Memory B cell (primary cell): ENCODE measurements around the gene CNTNAP3B.
"Not testable (repeated sequence)": the region's sequence is repeated elsewhere in the genome, so short reads cannot be mapped to it uniquely, and the experiment has no call there.

Experiments
- ATAC-seq: fragments of 150-1000 bp; cut with Tn5 transposase; 2 replicates; pipeline ENCODE4 v1.10.0; 2021; ENCODE audit warnings: low read depth, mild to moderate bottlenecking, moderate library complexity
- DNase-seq, 2 donors: peaks; one replicate each; pipeline ENCODE4 v3.0.0; 2022; ENCODE audit warnings: low spot score in 2 of 2
- H3K27ac Mint-ChIP-seq: one replicate; pipeline ENCODE4 v1.8.0; 2022; ENCODE audit warnings: mild to moderate bottlenecking, moderate library complexity, mixed read lengths
- H3K27me3 Mint-ChIP-seq: one replicate; pipeline ENCODE4 v1.8.0; 2022; ENCODE audit warnings: mixed read lengths
- H3K36me3 Mint-ChIP-seq: one replicate; pipeline ENCODE4 v1.8.0; 2022; ENCODE audit warnings: mild to moderate bottlenecking, mixed read lengths
- H3K4me1 Mint-ChIP-seq: one replicate; pipeline ENCODE4 v1.8.0; 2022; ENCODE audit warnings: mixed read lengths
- H3K4me3 Mint-ChIP-seq: one replicate; pipeline ENCODE4 v1.8.0; 2022; ENCODE audit warnings: mild to moderate bottlenecking, moderate library complexity, mixed read lengths
- H3K9me3 Mint-ChIP-seq: one replicate; pipeline ENCODE4 v1.8.0; 2022; ENCODE audit warnings: mixed read lengths

Gene CNTNAP3B

DNA sequence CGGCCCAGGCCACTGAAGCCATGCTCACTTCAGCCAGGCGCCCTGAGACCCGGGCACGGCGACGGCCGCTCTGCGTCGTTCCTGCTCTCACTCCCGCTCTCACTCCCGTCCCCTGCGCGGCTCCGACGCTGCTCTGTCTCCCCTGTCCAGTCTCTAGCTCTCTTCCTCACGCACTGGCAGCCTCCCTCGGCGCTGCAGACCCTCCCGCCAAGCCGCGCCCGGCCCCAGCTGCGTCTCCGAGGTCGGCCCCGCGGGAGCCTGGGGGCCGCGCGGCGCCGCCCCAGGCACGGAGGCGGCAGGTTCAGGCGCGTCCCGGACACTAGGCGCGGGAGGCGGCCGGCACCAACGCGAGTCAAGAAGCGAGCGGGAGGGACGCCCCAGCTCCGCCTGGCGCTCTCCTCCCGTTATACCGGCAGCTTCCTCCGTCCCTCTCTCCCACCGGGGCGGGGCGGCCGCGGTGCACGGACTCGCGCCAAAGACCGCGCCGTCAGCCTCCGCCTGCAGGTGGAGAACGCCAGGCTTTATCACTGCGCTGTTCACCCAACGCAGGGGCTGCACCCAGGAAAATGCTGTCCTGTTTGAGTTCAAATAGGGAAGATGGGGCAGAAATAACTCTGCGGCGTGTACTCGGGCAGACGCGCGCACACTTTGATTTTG, at the start of gene CNTNAP3B:
Gene CNTNAP3B, minus strand, starts transcription at position 354 of the 657 bp plus-strand sequence. Its CDS starts 332 bp downstream, at position 22.
- not testable (repeated sequence) for ATAC-seq, H3K4me1 Mint-ChIP-seq, H3K36me3 Mint-ChIP-seq, H3K27me3 Mint-ChIP-seq, H3K9me3 Mint-ChIP-seq, H3K27ac Mint-ChIP-seq
- H3K4me3 Mint-ChIP-seq: peak within 1 kb of the TSS; percentile 72
- DNase-seq: peak in 1 of 2 donors; percentile 10

DNA sequence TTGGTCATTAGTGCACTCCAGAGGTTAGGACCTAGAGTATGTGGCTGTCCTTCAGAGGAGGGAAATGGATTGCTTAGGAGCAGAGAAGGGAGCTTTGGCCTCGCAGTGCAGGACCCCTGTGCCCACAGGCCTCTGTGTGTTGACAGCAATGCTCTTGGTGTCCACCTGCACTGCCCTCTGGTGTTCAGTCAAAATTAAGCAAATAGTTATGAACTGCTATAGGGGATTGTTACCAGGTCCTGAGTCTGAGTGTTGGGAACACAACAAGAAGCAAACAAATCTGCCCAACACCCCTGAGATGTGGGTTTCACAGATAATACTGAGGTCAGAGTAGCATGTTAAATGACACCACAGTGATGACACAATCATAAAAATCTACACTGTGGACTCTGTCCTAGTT, 31.1 kb upstream of the CNTNAP3B start:
- not testable (repeated sequence) for H3K4me3 Mint-ChIP-seq, H3K9me3 Mint-ChIP-seq, H3K36me3 Mint-ChIP-seq, H3K27me3 Mint-ChIP-seq, H3K4me1 Mint-ChIP-seq, H3K27ac Mint-ChIP-seq, DNase-seq, ATAC-seq

DNA sequence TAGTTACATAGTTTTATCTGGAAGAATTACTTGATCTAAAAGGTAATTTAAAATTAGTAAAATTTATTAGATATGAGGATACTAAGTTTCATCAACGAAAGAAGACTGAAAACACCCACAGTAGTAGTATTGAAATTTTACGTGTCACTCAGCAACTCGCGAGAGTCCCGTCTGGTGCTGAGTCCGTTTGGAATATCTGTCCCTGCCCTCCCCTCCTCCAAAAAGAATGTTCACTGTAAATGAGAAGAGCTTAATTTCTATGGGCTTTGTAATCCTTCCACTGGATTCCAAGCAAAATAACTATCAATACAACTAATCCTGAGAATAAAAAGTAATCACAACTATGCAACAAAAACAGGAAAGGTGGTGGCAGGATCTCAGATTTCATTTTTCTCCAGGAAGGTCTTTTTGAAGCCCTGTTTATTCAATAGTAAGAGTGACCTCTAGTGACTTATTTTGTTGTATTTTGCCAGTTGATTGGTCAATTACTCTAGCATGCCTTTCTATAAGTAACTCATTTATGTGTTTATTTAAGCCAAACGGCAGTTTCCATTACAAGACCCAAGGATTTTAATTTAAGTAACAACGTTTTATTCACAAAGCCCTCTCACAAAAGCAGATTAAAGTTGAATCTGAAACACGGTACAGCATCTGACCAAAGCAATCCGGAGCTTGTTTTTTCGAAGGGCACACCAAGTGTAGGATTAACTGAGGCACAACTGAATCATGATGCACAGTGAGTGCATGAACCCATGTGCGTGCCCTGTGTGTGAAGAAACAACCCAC, 2.0 kb downstream of the CNTNAP3B start:
- DNase-seq, H3K27me3 Mint-ChIP-seq, H3K36me3 Mint-ChIP-seq, H3K27ac Mint-ChIP-seq, H3K4me3 Mint-ChIP-seq, ATAC-seq, H3K4me1 Mint-ChIP-seq, H3K9me3 Mint-ChIP-seq: not testable (repeated sequence)

DNA sequence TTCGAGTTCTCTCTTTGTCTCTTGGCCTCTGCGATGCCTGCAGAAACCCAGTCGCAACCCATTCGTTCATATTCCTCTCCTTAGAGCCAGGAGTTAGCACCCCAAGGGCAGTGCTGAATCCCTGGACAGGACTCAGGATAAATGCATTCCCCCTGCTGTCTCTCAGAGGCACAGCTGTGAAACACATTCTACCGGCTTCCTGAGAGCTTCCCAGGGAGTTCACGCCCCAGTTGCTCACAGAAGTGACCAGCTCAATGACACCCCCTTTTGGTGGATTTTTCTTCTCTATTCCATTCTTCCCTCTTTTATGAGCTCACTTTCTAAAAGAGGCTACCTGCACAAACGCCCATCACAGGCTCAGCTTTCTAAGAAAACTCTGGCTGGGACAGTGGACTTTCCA, 8.2 kb downstream of the CNTNAP3B start:
- not testable (repeated sequence) for H3K4me3 Mint-ChIP-seq, H3K9me3 Mint-ChIP-seq, H3K27me3 Mint-ChIP-seq, DNase-seq, H3K27ac Mint-ChIP-seq, ATAC-seq, H3K36me3 Mint-ChIP-seq, H3K4me1 Mint-ChIP-seq

DNA sequence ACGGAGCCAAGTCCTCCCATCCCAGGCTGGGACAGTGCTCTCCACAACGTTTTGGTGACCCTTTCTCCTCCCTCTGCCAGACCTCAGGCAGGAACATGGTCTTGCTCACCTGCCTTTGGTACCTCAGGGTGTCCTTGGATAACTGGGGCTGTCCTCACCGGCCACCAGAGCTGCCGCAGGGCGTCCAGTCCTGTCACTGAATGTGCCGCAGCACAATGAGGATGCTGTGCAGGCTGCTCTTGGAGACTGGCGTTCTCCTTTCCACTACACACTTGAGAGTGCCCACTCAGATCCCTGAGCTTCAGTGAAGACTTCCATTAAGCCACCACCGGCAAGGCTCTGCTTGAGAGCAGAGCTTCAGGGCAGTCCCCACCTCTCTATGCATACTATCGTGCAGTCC, 33.3 kb downstream of the CNTNAP3B start:
- H3K9me3 Mint-ChIP-seq, H3K4me1 Mint-ChIP-seq, H3K4me3 Mint-ChIP-seq, DNase-seq, H3K27ac Mint-ChIP-seq, ATAC-seq, H3K36me3 Mint-ChIP-seq, H3K27me3 Mint-ChIP-seq: not testable (repeated sequence)

DNA sequence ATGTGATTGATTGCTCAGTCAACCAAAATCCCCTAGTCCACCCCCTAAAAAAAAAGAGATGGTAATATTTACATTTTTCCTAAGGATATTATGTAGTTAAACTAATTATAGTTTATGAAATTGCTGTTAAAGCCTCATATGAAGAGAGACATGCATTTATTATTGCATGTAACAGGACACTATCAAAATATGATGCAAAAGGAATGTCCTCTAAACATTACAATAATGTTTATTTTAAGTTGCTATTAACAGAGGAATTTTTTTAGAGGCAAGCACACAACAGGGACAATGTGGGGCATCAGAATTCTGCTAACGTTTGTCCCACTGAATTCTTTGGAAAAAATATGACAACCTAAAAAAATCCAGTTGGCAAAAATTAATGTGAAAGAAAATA, 44.7 kb downstream of the CNTNAP3B start:
- not testable (repeated sequence) for ATAC-seq, H3K9me3 Mint-ChIP-seq, DNase-seq, H3K36me3 Mint-ChIP-seq, H3K27ac Mint-ChIP-seq, H3K4me3 Mint-ChIP-seq, H3K4me1 Mint-ChIP-seq, H3K27me3 Mint-ChIP-seq

DNA sequence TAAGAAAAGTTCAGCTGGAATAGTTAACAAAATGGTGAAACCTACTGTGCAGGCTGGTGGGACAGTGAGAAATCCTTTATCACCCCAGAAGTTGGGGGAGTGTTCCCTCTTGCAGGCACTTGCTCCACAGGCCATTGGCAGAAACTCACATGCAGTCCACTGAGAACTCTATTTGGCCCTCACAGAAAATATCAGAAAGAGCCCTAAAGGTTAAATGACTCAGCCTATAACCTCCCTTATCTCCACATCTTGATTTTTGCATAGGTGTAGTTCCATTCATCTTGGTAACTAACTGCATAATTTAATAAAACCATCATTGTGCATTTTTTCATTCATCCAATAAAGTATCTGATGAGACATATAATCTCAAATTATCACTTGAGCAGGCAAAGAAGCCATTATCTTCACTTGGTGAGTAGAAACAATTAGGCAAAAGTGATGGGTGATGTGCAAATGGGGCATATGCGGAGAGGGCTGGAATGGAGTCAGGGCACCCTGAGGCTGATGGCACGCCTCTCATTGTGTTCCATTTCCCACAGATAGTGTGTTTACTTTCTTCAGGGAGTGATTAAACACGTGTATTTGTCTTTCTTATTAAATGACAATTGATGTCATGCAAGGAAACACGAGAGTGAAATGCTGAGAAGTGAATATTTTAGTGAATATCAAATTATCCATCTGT, 45.2 kb downstream of the CNTNAP3B start:
- H3K4me1 Mint-ChIP-seq, ATAC-seq, DNase-seq, H3K4me3 Mint-ChIP-seq, H3K27ac Mint-ChIP-seq, H3K27me3 Mint-ChIP-seq, H3K36me3 Mint-ChIP-seq, H3K9me3 Mint-ChIP-seq: not testable (repeated sequence)

DNA sequence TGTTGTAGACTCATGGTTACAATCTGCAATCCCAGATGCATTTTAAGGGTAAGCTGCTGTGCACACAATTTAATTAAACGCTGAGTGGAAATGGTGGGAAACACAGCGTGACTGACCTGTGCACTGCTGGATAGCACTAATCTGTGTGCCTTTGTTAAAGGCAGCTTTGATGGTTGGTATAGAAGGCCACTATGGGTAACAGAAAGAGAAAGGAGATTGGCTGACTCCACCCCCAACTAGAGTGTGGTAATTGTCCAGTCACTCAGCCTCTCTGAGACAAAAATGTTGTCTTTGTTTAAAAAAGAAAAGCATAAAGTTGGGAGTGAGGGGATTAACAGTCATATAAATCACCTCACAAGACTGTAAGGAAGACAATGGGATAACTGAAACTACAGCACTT, 48.9 kb downstream of the CNTNAP3B start:
- H3K9me3 Mint-ChIP-seq, ATAC-seq: not testable (repeated sequence)

DNA sequence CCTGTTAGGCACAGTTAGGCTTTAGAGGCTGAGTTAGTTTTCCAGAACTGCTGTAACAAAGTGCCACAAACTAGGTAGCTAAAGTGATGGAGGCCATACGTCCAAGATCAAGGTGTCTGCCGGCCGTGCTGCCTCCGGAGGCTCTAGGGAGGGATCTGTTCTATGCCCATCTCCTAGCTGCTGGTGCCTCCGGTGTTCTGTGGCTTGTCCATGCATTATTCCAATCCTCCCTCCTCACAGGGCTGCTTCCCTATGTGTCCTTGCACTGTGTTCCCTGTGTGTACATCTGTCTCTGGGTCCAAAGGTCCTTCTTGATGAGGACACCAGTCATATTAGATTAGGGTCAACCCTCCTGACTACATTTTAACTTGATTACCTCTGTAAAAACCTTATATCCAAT, 54.4 kb downstream of the CNTNAP3B start:
- not testable (repeated sequence) for H3K36me3 Mint-ChIP-seq, H3K9me3 Mint-ChIP-seq, H3K4me3 Mint-ChIP-seq, H3K27me3 Mint-ChIP-seq, H3K4me1 Mint-ChIP-seq, ATAC-seq, H3K27ac Mint-ChIP-seq, DNase-seq

More for the DNA sequence above, 48.9 kb downstream of the CNTNAP3B start:
- H3K4me3 Mint-ChIP-seq, DNase-seq, H3K27ac Mint-ChIP-seq, H3K36me3 Mint-ChIP-seq, H3K4me1 Mint-ChIP-seq, H3K27me3 Mint-ChIP-seq: not testable (repeated sequence)

DNA sequence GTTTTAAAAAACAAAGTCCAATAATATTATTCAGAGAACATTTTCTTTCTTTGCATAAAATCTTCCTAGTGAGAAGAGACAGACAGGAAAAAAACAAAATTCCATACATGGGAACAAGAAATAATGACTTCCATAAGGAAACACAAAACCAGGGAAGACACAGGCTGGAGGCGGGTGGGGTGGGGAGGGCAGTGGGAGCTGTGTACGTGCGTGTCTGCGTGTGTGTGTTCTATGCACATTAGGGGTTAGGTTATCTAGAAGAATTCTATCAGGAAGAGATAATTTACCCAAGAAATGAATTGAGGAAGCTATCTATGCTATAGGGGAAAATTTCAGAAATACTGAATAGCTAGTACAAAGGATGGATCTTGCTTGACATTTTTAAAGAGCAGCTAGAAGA, 58.2 kb downstream of the CNTNAP3B start:
- H3K27me3 Mint-ChIP-seq, ATAC-seq, H3K36me3 Mint-ChIP-seq, H3K9me3 Mint-ChIP-seq, H3K4me3 Mint-ChIP-seq, DNase-seq, H3K27ac Mint-ChIP-seq, H3K4me1 Mint-ChIP-seq: not testable (repeated sequence)

DNA sequence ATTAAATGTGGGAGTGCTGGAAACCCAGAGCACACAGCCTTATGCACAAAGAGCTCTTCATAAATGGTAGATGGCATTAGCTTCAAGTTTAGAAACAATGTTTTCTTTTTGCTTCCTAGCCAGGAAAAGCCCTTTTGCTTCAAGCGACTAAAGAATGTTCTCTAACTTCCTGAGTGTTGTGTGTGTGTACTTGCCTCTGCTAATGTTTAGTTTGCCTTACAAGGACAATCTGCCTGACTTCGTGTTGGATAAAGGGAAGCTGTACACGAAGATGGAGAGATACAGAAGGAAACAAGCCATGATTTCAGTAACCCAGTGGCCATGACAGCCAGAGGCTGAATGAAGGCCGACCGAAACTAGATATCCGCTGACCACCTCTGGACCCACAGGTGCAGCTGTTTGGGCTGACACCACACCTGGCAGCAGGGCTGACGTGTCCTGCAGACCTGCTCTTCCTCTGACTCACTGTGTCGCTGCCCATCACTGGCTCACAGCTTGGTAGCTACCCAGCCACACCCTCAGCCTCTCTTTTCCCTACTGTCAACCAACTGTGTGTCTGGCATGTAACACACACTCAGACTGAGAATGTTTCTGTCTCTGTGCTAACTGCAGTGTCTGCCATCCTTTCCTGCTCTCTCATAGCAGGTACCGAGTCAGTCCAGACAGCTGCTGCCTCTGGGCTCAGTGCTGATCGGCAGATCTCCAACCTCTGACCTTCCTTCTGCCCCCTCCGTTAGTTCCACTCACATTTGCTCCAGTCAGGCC, 59.0 kb downstream of the CNTNAP3B start:
- H3K27me3 Mint-ChIP-seq, DNase-seq, H3K27ac Mint-ChIP-seq, H3K9me3 Mint-ChIP-seq, H3K36me3 Mint-ChIP-seq, ATAC-seq, H3K4me1 Mint-ChIP-seq, H3K4me3 Mint-ChIP-seq: not testable (repeated sequence)

DNA sequence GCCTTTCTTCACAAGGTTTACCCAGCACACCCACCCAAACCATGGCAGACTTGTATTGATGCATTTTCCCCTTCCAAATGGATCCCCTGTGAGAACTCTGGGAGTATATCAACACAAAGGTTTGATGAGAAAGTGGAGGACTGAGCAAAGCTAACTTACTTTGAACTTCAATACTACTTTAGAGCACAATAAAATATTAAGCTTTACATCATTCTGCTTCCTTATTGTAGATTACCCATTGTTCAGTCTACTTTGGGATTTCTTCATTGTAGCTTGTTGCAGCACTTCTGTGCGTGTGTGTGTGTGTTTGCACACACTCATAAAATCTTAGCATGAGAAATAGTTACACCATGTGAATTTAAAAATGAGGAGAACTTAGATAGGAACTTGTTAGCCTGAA, 75.4 kb downstream of the CNTNAP3B start:
- ATAC-seq, H3K4me1 Mint-ChIP-seq, H3K9me3 Mint-ChIP-seq, H3K36me3 Mint-ChIP-seq, H3K27me3 Mint-ChIP-seq, DNase-seq, H3K27ac Mint-ChIP-seq, H3K4me3 Mint-ChIP-seq: not testable (repeated sequence)

DNA sequence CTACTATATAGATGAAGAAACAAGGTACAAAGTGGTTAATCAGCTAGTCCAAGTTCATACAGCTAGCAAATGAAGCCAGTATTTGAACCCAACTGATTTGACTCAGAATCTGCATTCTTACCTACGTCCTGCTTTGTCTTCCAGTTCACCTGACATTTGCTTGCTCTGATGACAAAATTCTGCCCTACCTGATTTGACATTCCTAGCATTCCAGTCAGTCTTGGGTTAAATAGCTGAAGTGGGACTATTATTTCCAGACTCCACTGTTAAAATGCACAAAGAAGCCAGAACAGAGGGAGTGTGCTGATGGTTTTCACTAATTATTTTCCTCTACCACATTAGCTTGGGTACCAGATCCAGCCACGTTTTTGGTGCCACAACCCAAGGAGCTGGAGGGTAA, 78.5 kb downstream of the CNTNAP3B start:
- H3K27me3 Mint-ChIP-seq, H3K36me3 Mint-ChIP-seq, H3K4me3 Mint-ChIP-seq, DNase-seq, H3K27ac Mint-ChIP-seq, H3K4me1 Mint-ChIP-seq, H3K9me3 Mint-ChIP-seq, ATAC-seq: not testable (repeated sequence)
